GM23338 (cell line): ENCODE data around the gene TTC39B. TPM values are rescaled to one million over a fixed set of nuclear protein-coding genes. Genes with fewer than 3 reads are reported as not detected.

Experiments
- ATAC-seq: fragments of 200-7000 bp; cut with Tn5 transposase; 3 replicates; pipeline ENCODE4 v1.9.1; 2020
- DNase-seq: peaks from one replicate; pipeline ENCODE4 v3.0.0-alpha.2; 2015; ENCODE audit warnings: low spot score
- H2AFZ ChIP-seq: fragments of 200-600 bp; sonication (generic); 2 replicates; pipeline ENCODE4 v1.8.0; 2016; ENCODE audit warnings: antibody characterized with exemption, mild to moderate bottlenecking, moderate library complexity
- H3F3A ChIP-seq: fragments of 200-600 bp; sonication (generic); replicated peaks from 2 replicates; pipeline ENCODE4 v1.8.0; 2017; ENCODE audit warnings: antibody characterized with exemption, mixed run types, low read depth
- H3K27ac ChIP-seq: fragments of 200-600 bp; sonication (generic); 2 replicates; pipeline ENCODE4 v1.6.1; 2016; ENCODE audit warnings: low read depth
- H3K27me3 ChIP-seq: fragments of 200-600 bp; sonication (generic); 2 replicates; pipeline ENCODE4 v1.8.0; 2016; ENCODE audit warnings: mild to moderate bottlenecking, mixed run types, moderate library complexity; ENCODE audit not compliant: insufficient read depth
- H3K36me3 ChIP-seq: fragments of 200-600 bp; sonication (generic); 2 replicates; pipeline ENCODE4 v1.8.0; 2016; ENCODE audit warnings: mild to moderate bottlenecking; ENCODE audit not compliant: insufficient read depth
- H3K4me1 ChIP-seq: fragments of 200-600 bp; sonication (generic); 2 replicates; pipeline ENCODE4 v1.8.0; 2016; ENCODE audit warnings: mild to moderate bottlenecking, moderate library complexity; ENCODE audit not compliant: insufficient read depth
- H3K4me2 ChIP-seq: fragments of 200-600 bp; sonication (generic); 2 replicates; pipeline ENCODE4 v1.7.1; 2017; ENCODE audit warnings: mixed run types
- H3K4me3 ChIP-seq: fragments of 200-600 bp; sonication (generic); 2 replicates; pipeline ENCODE4 v1.6.1; 2016; ENCODE audit warnings: mixed run types
- H3K79me2 ChIP-seq: fragments of 200-600 bp; sonication (generic); replicated peaks from 2 replicates; pipeline ENCODE4 v1.8.0; 2017; ENCODE audit warnings: mild to moderate bottlenecking; ENCODE audit not compliant: insufficient read depth
- H3K9me2 ChIP-seq: fragments of 200-600 bp; sonication (generic); 2 replicates; pipeline ENCODE4 v1.8.0; 2017; ENCODE audit not compliant: insufficient read depth
- H4K20me1 ChIP-seq: fragments of 200-600 bp; sonication (generic); replicated peaks from 2 replicates; pipeline ENCODE4 v1.8.0; 2017; ENCODE audit warnings: mild to moderate bottlenecking; ENCODE audit not compliant: insufficient read depth
- H3K27ac Mint-ChIP-seq: 2 replicates; pipeline ENCODE4 v1.8.0; 2020; ENCODE audit warnings: inconsistent platforms, mild to moderate bottlenecking, moderate library complexity, mixed read lengths
- H3K27me3 Mint-ChIP-seq: 3 replicates; pipeline ENCODE4 v1.8.0; 2022; ENCODE audit warnings: low read depth, mild to moderate bottlenecking, moderate library complexity, mixed read lengths, inconsistent platforms; ENCODE audit not compliant: insufficient read depth, poor library complexity
- H3K36me3 Mint-ChIP-seq: 3 replicates; pipeline ENCODE4 v1.8.0; 2021; ENCODE audit warnings: low read depth, mild to moderate bottlenecking, inconsistent platforms, moderate library complexity, mixed read lengths
- H3K4me1 Mint-ChIP-seq: 3 replicates; pipeline ENCODE4 v1.8.0; 2020; ENCODE audit warnings: mild to moderate bottlenecking, inconsistent platforms, mixed read lengths
- H3K4me3 Mint-ChIP-seq: 3 replicates; pipeline ENCODE4 v1.8.0; 2021; ENCODE audit warnings: moderate library complexity, mild to moderate bottlenecking, inconsistent platforms, mixed read lengths
- H3K9me3 Mint-ChIP-seq: 3 replicates; pipeline ENCODE4 v1.8.0; 2020; ENCODE audit warnings: moderate library complexity, mild to moderate bottlenecking, inconsistent platforms, mixed read lengths
- CTCF ChIP-seq, 2 experiments: fragments of 200-600 bp in 1 of 2; sonication (generic) in 1 of 2; conservative IDR thresholded peaks; 2 replicates each; pipeline versions ENCODE4 v1.5.1 to v1.6.1; 2016 to 2017; ENCODE audit warnings: antibody characterized with exemption in 2 of 2, low read depth in 2 of 2, mild to moderate bottlenecking in 2 of 2, moderate library complexity in 1 of 2
- EZH2 ChIP-seq: fragments of 200-600 bp; sonication (generic); IDR thresholded peaks from one replicate; pipeline ENCODE4 v1.8.0; 2017; ENCODE audit warnings: antibody characterized with exemption, mild to moderate bottlenecking, low read depth; ENCODE audit not compliant: unreplicated experiment
- EZH2phosphoT487 ChIP-seq: fragments of 200-600 bp; sonication (generic); IDR thresholded peaks from one replicate; pipeline ENCODE4 v1.8.1; 2018; ENCODE audit warnings: antibody characterized with exemption; ENCODE audit not compliant: unreplicated experiment
- STAT1 ChIP-seq: IDR thresholded peaks from one replicate; pipeline ENCODE4 v1.6.1; 2016; ENCODE audit warnings: antibody characterized with exemption; ENCODE audit not compliant: unreplicated experiment
- ZNF114 ChIP-seq: fragments of 250-450 bp; sonication (Bioruptor Pico); IDR thresholded peaks from 2 replicates; pipeline ENCODE4 v1.5.0; 2020; ENCODE audit warnings: mild to moderate bottlenecking, moderate library complexity
- ZNF462 ChIP-seq: fragments of 250-450 bp; sonication (Bioruptor Pico); IDR thresholded peaks from 2 replicates; pipeline ENCODE4 v1.5.0; 2020; ENCODE audit warnings: mild to moderate bottlenecking, moderate library complexity
- polyA plus RNA-seq: library from polyadenylated mRNA; unstranded; fragments of >200 nt; fragmentation: Nextera tagmentation; extraction: Ambion mirVana; gene quantifications from 2 replicates; pipeline ENCODE4 v1.2.1, GENCODE V29; 2016
- total RNA-seq: library from RNA; depleted of rRNA; stranded (reverse); fragments of >200 nt; shearing (Covaris generic); gene quantifications from 2 replicates; pipeline ENCODE4 v1.2.3, GENCODE V29; 2014

TTC39B gene
- total and polyA plus RNA-seq, 2 experiments from 2014 or later: 2.8 to 11.1 TPM

- TF ChIP-seq ZNF462 (CRISPR knock-in tag): no peak
- no peak for TF ChIP-seq EZH2phosphoT487
- no peak for TF ChIP-seq STAT1
- no peak for TF ChIP-seq EZH2
Measured at GRCh38 chr9:15306068-15306756, 804 bp downstream of the TTC39B start (continued).

DNA sequence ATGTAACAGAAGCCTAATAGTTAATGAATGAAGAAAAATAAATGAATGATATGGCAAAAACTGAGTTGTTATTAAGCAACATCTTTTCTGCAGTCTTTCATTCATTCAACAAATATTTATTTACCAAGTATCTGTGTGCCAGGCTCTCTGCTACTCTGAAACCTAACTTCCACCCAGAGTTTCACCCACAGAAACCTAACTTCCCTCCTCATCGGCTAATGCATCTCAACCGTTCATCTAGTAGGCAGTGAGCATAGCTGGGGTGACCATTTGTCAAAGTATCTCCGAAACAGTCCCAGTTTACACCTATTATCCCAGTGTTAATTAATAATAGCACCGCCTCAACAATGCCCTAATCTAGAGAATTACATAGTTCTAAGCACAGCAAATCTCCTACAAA is 1.5 kb downstream of the TTC39B start:
- Histone ChIP-seq H2AFZ (peak overlapping the region; percentile 97; the same call in 1 of the 2 replicates), H3K4me1 (peaks cover 18% of the 10 kb centered on the region), H3F3A (peaks cover 8% of the 10 kb centered on the region; the same call in 1 of the 2 replicates), H3K4me2 (peak overlapping the region; percentile 96), H3K36me3 (no peaks in the 10 kb centered on the region; the same call in 1 of the 2 replicates), H3K27ac (peak overlapping the region; percentile 40; the same call in 1 of the 2 replicates), H4K20me1 (no peaks in the 10 kb centered on the region), H3K4me3 (peak overlapping the region; percentile 91), H3K79me2 (peaks cover 33% of the 10 kb centered on the region), H3K9me2 (no peaks in the 10 kb centered on the region), H3K27me3 (peaks cover 11% of the 10 kb centered on the region; the same call in 1 of the 2 replicates)
- Mint-ChIP-seq H3K27ac (peak overlapping the region; percentile 94; the same call in 1 of the 2 replicates), H3K36me3 (peaks cover 13% of the 10 kb centered on the region), H3K4me3 (peak overlapping the region; percentile 96), H3K9me3 (no peaks in the 10 kb centered on the region), H3K27me3 (peaks cover 11% of the 10 kb centered on the region), H3K4me1 (peaks cover 20% of the 10 kb centered on the region)
- ATAC-seq (no peak), DNase-seq (no peak)
- no peak for TF ChIP-seq ZNF462 (CRISPR knock-in tag)
- TF ChIP-seq CTCF (conservative IDR thresholded peaks at IDR 0.05; ENCODE audit: low read depth in 2 of 2): no peak
- no peak for TF ChIP-seq ZNF114 (CRISPR knock-in tag)
